ENCODE results near the gene HIRIP3. TPM values are rescaled to one million over a fixed set of nuclear protein-coding genes. Genes with fewer than 3 reads are reported as not detected.

Gene HIRIP3
- total RNA-seq, 1 donor from 2014 or later, result 20.9 TPM

DNA sequence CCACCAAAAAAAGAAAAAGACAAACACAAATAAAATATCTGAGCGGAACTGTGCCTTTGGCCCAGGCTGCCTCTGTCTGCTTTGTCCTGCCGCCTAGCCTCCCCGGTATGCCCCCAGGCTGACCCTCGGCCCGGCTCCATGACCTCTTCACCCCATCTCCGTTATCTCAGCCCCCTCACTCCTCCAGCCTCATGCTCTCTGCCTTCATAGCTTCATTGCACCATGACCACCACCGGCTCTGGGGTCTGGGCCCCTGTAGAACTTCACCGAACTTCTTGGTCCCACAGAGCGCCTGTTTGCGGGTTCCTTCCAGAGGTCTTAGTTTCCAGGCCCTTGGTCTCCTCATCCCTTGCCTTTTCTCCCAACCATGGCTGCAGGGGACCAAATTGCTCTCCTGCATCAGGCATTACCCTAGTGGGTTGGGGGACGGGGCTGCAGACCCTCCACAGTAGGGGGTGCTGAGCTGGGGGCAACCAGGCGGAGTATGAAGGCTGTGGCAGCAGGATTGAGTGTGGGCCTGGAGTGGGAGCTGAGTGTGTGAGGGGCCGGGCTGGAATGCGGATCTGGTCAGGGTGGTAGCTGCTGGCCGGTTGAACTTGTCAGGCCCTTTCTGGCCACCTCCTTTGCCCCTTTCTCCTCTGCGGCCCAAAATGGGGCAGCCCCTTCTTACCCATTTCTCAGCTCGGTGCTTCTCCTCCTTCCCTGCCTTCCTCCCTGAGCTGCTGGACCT is 6.9 kb downstream of the HIRIP3 start:
- TF ChIP-seq, protein P1, sequence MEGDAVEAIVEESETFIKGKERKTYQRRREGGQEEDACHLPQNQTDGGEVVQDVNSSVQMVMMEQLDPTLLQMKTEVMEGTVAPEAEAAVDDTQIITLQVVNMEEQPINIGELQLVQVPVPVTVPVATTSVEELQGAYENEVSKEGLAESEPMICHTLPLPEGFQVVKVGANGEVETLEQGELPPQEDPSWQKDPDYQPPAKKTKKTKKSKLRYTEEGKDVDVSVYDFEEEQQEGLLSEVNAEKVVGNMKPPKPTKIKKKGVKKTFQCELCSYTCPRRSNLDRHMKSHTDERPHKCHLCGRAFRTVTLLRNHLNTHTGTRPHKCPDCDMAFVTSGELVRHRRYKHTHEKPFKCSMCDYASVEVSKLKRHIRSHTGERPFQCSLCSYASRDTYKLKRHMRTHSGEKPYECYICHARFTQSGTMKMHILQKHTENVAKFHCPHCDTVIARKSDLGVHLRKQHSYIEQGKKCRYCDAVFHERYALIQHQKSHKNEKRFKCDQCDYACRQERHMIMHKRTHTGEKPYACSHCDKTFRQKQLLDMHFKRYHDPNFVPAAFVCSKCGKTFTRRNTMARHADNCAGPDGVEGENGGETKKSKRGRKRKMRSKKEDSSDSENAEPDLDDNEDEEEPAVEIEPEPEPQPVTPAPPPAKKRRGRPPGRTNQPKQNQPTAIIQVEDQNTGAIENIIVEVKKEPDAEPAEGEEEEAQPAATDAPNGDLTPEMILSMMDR (conservative IDR thresholded peaks at IDR 0.05), result no peak
- no peaks in the 10 kb centered on the region for H3K9me3 Mint-ChIP-seq
- no peak for DNase-seq (ENCODE audit: extremely low spot score, unreplicated experiment)
- no peak overlapping the region for H3K27ac Mint-ChIP-seq
- H3K4me3 Mint-ChIP-seq, result no peak overlapping the region
- H3K4me1 Mint-ChIP-seq (ENCODE audit: unreplicated experiment), result peaks cover 10% of the 10 kb centered on the region
- H3K27me3 Mint-ChIP-seq, result no peaks in the 10 kb centered on the region
- H3K36me3 Mint-ChIP-seq, result peaks cover 17% of the 10 kb centered on the region

DNA sequence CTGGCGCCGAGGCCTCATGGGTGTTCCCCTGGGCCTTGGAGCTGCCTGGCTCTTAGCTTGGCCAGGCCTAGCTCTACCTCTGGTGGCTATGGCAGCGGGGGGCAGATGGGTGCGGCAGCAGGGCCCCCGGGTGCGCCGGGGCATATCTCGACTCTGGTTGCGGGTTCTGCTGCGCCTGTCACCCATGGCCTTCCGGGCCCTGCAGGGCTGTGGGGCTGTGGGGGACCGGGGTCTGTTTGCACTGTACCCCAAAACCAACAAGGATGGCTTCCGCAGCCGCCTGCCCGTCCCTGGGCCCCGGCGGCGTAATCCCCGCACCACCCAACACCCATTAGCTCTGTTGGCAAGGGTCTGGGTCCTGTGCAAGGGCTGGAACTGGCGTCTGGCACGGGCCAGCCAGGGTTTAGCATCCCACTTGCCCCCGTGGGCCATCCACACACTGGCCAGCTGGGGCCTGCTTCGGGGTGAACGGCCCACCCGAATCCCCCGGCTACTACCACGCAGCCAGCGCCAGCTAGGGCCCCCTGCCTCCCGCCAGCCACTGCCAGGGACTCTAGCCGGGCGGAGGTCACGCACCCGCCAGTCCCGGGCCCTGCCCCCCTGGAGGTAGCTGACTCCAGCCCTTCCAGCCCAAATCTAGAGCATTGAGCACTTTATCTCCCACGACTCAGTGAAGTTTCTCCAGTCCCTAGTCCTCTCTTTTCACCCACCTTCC is 7.9 kb downstream of the HIRIP3 start:
- H3K4me3 Mint-ChIP-seq, result no peak overlapping the region
- H3K36me3 Mint-ChIP-seq, result peaks cover 17% of the 10 kb centered on the region
- H3K4me1 Mint-ChIP-seq (ENCODE audit: unreplicated experiment), result peaks cover 8% of the 10 kb centered on the region
- no peak for DNase-seq (ENCODE audit: extremely low spot score, unreplicated experiment)
- no peaks in the 10 kb centered on the region for H3K9me3 Mint-ChIP-seq
- TF ChIP-seq, protein P1 (conservative IDR thresholded peaks at IDR 0.05), result no peak
- H3K27me3 Mint-ChIP-seq, result no peaks in the 10 kb centered on the region
- H3K27ac Mint-ChIP-seq, result no peak overlapping the region

DNA sequence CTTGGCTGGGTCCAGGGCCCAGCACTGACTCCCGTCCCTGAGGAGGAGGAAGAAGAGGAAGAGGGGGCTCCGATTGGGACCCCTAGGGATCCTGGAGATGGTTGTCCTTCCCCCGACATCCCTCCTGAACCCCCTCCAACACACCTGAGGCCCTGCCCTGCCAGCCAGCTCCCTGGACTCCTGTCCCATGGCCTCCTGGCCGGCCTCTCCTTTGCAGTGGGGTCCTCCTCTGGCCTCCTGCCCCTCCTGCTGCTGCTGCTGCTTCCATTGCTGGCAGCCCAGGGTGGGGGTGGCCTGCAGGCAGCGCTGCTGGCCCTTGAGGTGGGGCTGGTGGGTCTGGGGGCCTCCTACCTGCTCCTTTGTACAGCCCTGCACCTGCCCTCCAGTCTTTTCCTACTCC is 8.5 kb downstream of the HIRIP3 start:
- TF ChIP-seq, protein P1 (conservative IDR thresholded peaks at IDR 0.05), result no peak
- Mint-ChIP-seq H3K27ac (no peak overlapping the region), H3K9me3 (no peaks in the 10 kb centered on the region), H3K27me3 (no peaks in the 10 kb centered on the region), H3K4me1 (ENCODE audit: unreplicated experiment) (peaks cover 4% of the 10 kb centered on the region), H3K4me3 (no peak overlapping the region), H3K36me3 (peaks cover 17% of the 10 kb centered on the region)
- DNase-seq (ENCODE audit: extremely low spot score, unreplicated experiment), result no peak

GRCh38 chr16:29986231-29986630 is 9.2 kb downstream of the HIRIP3 start:
- H3K27ac Mint-ChIP-seq, result no peak overlapping the region
- no peak overlapping the region for H3K4me3 Mint-ChIP-seq
- TF ChIP-seq, protein P1 (conservative IDR thresholded peaks at IDR 0.05), result no peak
- no peaks in the 10 kb centered on the region for H3K9me3 Mint-ChIP-seq
- H3K4me1 Mint-ChIP-seq (ENCODE audit: unreplicated experiment), result peaks cover 4% of the 10 kb centered on the region
- no peak for DNase-seq (ENCODE audit: extremely low spot score, unreplicated experiment)
- H3K36me3 Mint-ChIP-seq, result peaks cover 17% of the 10 kb centered on the region
- no peaks in the 10 kb centered on the region for H3K27me3 Mint-ChIP-seq

- Mint-ChIP-seq H3K4me1 (ENCODE audit: unreplicated experiment) (peaks cover 1% of the 10 kb centered on the region), H3K27ac (no peak overlapping the region), H3K9me3 (no peaks in the 10 kb centered on the region), H3K27me3 (no peaks in the 10 kb centered on the region), H3K36me3 (peaks cover 13% of the 10 kb centered on the region), H3K4me3 (no peak overlapping the region)
- TF ChIP-seq, protein P1 (conservative IDR thresholded peaks at IDR 0.05), result no peak
- DNase-seq (ENCODE audit: extremely low spot score, unreplicated experiment), result no peak
Measured at GRCh38 chr16:29985271-29985811, 10.1 kb downstream of the HIRIP3 start.
